Mammary epithelial cell (primary cell): ENCODE results near the gene BAX.

Experiments
- EZH2 ChIP-seq: IDR thresholded peaks from 2 replicates; pipeline ENCODE4 v1.6.1; 2012; ENCODE audit warnings: low read length, inconsistent platforms, borderline replicate concordance
- TF ChIP-seq, protein P1 (sequence below), 2 donors: IDR thresholded peaks in 1 of 2; conservative IDR thresholded peaks in 1 of 2; 2 replicates each; pipeline ENCODE4 v1.5.1; 2011 to 2012; ENCODE audit warnings: inconsistent platforms in 2 of 2, low read length in 2 of 2, mild to moderate bottlenecking in 2 of 2, control low read depth in 1 of 2, low read depth in 1 of 2; ENCODE audit not compliant: insufficient read depth in 1 of 2; ENCODE audit errors: extremely low read depth in 1 of 2

- TF ChIP-seq, protein P1, sequence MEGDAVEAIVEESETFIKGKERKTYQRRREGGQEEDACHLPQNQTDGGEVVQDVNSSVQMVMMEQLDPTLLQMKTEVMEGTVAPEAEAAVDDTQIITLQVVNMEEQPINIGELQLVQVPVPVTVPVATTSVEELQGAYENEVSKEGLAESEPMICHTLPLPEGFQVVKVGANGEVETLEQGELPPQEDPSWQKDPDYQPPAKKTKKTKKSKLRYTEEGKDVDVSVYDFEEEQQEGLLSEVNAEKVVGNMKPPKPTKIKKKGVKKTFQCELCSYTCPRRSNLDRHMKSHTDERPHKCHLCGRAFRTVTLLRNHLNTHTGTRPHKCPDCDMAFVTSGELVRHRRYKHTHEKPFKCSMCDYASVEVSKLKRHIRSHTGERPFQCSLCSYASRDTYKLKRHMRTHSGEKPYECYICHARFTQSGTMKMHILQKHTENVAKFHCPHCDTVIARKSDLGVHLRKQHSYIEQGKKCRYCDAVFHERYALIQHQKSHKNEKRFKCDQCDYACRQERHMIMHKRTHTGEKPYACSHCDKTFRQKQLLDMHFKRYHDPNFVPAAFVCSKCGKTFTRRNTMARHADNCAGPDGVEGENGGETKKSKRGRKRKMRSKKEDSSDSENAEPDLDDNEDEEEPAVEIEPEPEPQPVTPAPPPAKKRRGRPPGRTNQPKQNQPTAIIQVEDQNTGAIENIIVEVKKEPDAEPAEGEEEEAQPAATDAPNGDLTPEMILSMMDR (conservative IDR thresholded peaks at IDR 0.05 in 1 of 2, IDR thresholded peaks at IDR 0.05 in 1 of 2; ENCODE audit: extremely low read depth in 1 of 2, insufficient read depth in 1 of 2, low read depth in 1 of 2, low read length in 2 of 2) = no peak
- TF ChIP-seq EZH2 = no peak
Observed at GRCh38 chr19:48990400-48990799, 35.7 kb downstream of the BAX start.
